ENCODE data around the gene CDK5RAP3. TPM values are rescaled to one million over a fixed set of nuclear protein-coding genes. Genes with fewer than 3 reads are reported as not detected.

CDK5RAP3 gene
- total RNA-seq, 1 experiment from 2014 or later, result 149 TPM

GRCh38 chr17:48025040-48025903 is 54.4 kb downstream of the CDK5RAP3 start:
- no peak overlapping the region for H2AFZ ChIP-seq (ENCODE audit: low read length)
- H3K14ac ChIP-seq (ENCODE audit: insufficient read depth, low read length), result no peak overlapping the region

More at GRCh38 chr17:48025040-48025903, 54.4 kb downstream of the CDK5RAP3 start:
- peak overlapping the region; percentile 80 for H3K4me2 ChIP-seq (ENCODE audit: insufficient read depth, insufficient read length, low read length)
- no peaks in the 10 kb centered on the region for H3K79me2 ChIP-seq (ENCODE audit: insufficient read depth, low read length)
- Mint-ChIP-seq H3K27ac (no peak overlapping the region; a peak in 1 of 7 replicates), H3K9me3 (no peaks in the 10 kb centered on the region; a peak in 1 of 5 replicates), H3K4me3 (peak overlapping the region; percentile 58 to 79), H3K36me3 (ENCODE audit: insufficient read depth in 1 of 3, low read depth in 3 of 3) (no peaks in the 10 kb centered on the region), H3K27me3 (ENCODE audit: low read depth) (peaks cover 45% of the 10 kb centered on the region), H3K4me1 (peaks cover 28 to 32% of the 10 kb centered on the region in 2 experiments)
- TF ChIP-seq CTCF (conservative IDR thresholded peaks at IDR 0.05), result peak; percentile 82
- H2AK5ac ChIP-seq (ENCODE audit: insufficient read length, low read length), result no peak overlapping the region
- peaks cover 2% of the 10 kb centered on the region; the same call in 1 of the 2 replicates for H3K27me3 ChIP-seq (ENCODE audit: insufficient read depth, low read length)
- H3K27ac ChIP-seq (ENCODE audit: insufficient read length, low read depth, low read length), result no peak overlapping the region
- H2BK20ac ChIP-seq (ENCODE audit: low read depth, low read length, poor library complexity, severe bottlenecking), result no peak overlapping the region
- H3K9ac ChIP-seq (ENCODE audit: extremely low read depth, insufficient read length, low read length), result no peak overlapping the region
- H4K20me1 ChIP-seq (ENCODE audit: control insufficient read depth, insufficient read depth, insufficient read length), result no peaks in the 10 kb centered on the region
- peak; percentile 98 for DNase-seq
- no peak overlapping the region for H3K23ac ChIP-seq (ENCODE audit: insufficient read length, low read depth, low read length)
- H2BK12ac ChIP-seq (ENCODE audit: insufficient read length, low read depth, low read length), result no peak overlapping the region
- WGBS (ENCODE audit: extremely low coverage, insufficient read length, low lambda C conversion rate), result no CpG with 5 or more reads among the region's 56 CpGs
- no peaks in the 10 kb centered on the region for H3K79me1 ChIP-seq (ENCODE audit: insufficient read depth, low read depth, low read length, poor library complexity, severe bottlenecking)
- H3K4me1 ChIP-seq (ENCODE audit: insufficient read depth, low read length), result no peaks in the 10 kb centered on the region
- no peak overlapping the region for H3T11ph ChIP-seq (ENCODE audit: low read length)
- peaks cover 19% of the 10 kb centered on the region for H3K23me2 ChIP-seq (ENCODE audit: insufficient read length, low read depth, low read length, poor library complexity, severe bottlenecking)
- H3K9me3 ChIP-seq (ENCODE audit: control insufficient read depth, low read depth, low read length), result no peaks in the 10 kb centered on the region
- no peak overlapping the region for H3K56ac ChIP-seq (ENCODE audit: insufficient read length, low read depth, low read length)
- H4K91ac ChIP-seq (ENCODE audit: insufficient read length, low read depth, low read length), result no peak overlapping the region
- H4K8ac ChIP-seq (replicated peaks; ENCODE audit: insufficient read length, low read depth, low read length), result no peak overlapping the region
- no peak overlapping the region for H3K4ac ChIP-seq (ENCODE audit: low read depth, low read length)
- H4K5ac ChIP-seq (ENCODE audit: insufficient read length, low read depth, low read length), result no peak overlapping the region
- H2BK120ac ChIP-seq (ENCODE audit: low read depth, low read length, poor library complexity, severe bottlenecking), result no peak overlapping the region
- H3K18ac ChIP-seq (ENCODE audit: insufficient read length, low read depth, low read length), result no peak overlapping the region
- no peak overlapping the region for H2BK15ac ChIP-seq (ENCODE audit: low read depth, low read length)
- no peak overlapping the region for H2BK5ac ChIP-seq (ENCODE audit: insufficient read length, low read length)
